Fibroblast of upper back skin (primary cell): ENCODE data around the gene TMTC2.

ENCODE experiments used
- DNase-seq: peaks from one replicate; pipeline ENCODE4 v3.0.0-alpha.2; 2013

Gene TMTC2

DNA sequence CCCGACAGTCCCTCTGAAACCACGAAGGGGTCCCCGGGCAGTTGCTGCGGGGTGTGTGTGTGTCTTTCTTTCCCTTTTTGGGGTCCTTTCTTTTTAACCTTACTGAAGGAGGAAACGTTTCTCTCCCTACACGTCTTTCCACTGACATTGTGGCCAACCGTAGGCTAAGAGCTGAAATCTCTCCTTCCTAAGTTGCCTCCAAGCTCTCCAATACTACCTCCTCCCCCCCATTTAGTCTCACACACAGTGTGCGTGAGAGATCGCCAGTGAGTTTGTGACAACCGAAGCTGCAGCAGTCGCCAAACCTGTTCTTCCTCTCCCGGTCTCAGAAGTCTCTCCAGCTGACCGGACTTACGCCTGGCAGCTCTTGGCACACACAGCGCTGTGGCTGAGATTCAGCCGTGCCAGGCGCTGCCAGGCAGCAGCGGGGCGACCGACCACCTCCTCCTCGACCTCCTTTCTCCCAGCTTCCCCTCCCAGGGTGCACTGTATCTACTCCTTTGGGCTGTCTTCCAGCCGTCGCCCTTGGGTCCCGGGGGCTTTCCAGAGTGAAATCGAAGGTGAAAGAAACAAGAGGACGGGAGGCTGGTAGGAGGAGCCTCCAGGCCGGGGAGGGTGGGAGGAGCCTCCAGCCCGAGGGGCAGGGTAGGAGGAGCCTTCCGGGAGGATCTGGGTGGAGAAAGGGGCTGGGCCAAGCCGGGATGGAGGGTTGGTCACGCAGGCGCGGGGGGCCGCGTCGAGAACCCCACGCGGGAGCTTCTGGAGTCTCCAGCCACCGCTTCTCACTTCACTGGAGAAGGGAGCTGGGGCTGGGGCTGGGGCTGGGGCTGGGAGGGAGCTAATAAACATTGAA, at the start of gene TMTC2:
TSS of gene TMTC2 (plus strand) at position 739 of the 853 bp plus-strand sequence.
- peak; percentile 87 for DNase-seq

DNA sequence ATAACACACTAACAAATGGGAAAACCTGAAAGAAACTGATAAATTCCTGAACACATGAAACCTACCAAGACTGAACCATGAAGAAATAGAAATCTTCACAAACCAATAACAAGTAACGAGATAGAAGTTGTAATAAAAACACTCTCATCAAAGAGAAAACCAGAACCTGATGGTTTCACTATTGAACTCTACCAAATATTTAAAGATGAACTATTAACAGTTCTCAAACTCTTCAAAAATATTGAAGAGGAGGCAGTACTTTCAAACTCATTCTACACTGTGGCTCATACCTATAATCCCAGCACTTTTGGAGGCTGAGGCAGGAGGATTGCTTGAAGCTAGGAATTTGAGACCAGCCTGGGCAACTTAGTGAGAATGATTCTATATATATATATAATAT, 48.4 kb upstream of the TMTC2 start:
- DNase-seq = no peak

DNA sequence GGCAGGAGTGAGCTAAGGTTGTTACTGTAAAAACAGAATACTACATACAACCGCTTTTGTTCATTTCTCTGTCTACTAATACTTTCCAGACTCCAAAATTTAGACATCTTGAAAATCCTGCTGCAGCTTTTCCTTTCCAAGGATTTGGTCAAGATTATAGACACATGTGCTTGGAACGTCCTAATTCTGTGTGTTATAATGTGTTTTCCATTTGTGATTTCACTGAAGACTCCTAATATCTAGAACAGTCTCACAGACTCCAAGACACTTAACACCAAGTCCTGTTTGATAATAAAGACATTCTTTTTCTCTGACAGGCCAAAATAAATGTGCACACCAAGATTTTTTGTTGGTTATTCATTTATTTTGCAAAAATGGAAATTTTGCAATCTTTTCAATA, 41.8 kb upstream of the TMTC2 start:
- DNase-seq = no peak

DNA sequence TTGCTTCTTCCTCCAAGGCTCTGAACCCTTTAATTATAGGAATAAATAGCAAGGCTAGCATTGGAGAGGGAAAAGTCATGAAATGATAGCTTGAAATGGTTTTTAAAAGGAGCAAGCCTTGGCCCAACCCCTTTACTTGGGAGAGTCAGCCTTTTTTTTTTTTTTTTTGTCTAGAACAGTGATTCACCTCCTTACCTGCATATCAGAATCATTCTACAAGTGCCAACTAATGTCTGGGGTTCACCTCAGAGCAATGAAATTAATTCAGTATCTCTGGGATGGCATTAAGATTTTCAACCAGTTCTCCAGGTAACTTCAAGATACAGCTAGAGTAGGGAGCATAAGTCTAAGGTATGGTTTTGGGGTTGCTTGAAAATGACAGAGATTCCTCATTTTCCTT, 41.3 kb upstream of the TMTC2 start:
- DNase-seq = no peak

DNA sequence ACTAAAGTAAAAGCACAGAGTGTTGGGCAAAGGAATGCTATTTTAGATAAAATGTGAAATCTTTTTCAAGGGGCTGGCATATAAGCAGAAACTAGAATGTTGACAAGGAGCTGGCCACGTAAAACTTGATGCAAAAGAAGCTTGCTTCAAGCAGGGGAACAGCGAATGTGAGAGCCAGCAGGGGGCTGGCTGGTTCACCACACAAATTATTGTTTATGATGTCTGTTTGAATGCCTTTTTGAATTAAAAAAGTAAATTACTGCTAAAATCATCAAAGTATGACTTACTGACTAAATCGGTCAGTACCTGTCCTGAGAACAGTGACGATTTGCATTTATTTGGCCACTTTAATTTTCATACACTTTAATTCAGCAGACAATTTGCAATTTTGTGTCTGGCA, 38.9 kb upstream of the TMTC2 start:
- no peak for DNase-seq

DNA sequence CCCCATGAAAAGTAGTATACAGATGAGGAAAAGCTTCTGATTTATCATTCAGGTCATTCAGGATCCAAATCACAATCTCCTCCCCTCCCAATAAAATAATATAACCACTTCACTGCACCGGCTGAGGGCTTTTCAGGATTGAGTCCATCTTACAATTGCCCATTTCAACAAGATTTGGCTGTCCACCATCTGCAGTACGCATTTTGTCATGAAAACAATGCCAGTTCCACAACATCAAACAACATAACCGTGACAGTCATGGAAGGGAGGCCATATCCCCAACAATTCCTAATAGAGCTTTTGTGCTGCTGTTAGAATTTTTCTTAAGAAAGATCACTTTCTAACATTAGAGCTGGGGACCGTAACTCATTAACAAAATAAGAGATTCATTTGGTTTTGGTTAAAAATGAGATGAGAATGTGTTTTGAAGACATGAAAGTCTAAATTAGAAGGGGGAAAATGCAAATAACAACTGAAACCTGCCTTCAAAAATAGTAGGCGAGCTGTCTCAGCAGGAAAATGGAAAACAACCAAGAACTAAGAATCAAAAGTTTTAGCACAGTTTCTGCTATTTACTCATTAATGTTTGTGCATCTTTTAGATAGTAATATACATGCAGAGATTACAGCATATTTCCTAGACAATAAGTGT, 38.3 kb upstream of the TMTC2 start:
- DNase-seq = no peak

DNA sequence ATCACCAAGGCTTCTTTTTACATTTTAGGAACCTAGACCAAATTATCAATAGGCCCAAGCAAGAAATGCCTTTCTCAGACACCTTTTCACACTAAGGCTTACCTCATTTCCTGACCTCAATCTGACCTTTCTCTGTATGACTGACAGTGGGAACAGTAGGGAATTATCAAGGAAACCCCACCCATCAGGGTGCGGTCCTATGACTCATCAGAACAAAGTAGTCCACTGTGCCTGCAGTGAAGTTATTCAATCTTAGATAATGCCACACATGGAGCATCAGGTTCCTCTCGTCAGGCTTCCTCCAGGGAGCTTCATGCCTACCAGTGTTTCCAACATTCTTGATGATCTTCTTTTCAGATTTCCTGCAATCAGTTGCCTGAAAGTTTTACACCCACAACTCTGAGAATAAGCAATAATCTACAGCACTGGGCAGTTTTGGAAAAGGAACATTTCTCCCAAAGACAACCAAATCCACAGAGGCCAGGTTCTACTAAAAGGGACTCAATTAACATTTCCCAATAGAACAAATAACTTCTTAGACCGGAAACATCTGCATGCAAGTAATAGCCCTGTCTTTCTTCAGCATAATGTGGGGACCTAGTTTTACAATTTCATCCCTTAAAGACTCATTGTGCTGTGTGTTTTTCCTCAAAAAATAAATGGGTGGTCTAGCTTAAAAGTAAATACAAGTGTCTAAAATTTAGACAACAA, 35.9 kb upstream of the TMTC2 start:
- DNase-seq = peak; percentile 2

DNA sequence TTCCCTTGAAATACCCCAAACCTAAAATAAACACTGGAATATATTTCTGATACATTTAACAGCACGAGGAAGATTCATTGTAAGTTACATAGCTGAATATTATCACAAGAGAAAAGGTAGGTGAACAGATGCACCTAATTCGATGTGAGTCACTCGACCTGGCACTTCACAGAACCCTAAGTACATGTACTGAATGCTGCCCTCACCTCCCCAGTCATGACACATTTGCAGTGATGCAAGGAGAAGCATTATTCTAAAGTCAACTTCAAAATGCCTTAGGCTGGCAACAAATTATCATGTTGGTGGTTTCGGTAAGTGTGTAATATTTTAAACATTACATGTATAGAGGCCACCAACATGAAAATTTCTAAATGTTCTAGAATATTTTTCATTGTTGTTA, 35.2 kb upstream of the TMTC2 start:
- DNase-seq = no peak

DNA sequence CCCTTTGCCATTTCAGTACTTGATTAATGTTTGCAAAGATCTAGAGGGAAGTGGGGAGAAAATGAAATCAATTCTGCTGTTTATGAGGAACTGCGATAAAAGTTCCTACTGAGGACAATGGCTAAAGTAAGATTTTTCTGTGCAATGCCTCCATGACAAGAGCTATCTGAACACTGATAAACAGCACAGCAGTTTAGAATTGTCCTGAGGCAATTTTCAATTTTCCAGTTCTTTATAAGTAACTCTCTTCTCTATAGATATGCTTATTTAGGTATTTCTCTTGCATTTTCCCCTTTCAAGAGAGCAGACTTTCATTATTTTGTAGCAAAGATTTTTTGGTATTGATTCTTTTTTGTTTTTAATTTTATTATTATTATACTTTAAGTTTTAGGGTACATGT, 34.6 kb upstream of the TMTC2 start:
- DNase-seq = no peak

DNA sequence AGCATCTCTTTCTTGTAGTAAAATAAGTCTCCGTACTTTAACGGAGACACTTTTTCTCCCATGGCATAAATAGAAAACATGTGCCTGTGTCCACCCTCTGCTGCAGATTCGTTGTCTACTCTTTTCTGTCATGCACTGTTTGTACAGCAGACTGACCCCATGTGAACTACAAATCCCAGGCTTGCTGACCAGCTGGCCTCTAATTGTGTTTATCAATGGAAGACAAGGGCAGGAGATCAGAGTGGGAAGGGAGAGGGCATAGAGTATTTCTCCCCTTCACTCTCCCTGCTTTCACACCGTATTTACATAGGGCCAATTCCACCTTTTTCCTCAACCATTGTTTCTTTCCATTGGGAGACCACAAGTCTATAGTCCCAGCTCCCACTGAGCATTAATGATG, 31.0 kb upstream of the TMTC2 start:
- DNase-seq = no peak

DNA sequence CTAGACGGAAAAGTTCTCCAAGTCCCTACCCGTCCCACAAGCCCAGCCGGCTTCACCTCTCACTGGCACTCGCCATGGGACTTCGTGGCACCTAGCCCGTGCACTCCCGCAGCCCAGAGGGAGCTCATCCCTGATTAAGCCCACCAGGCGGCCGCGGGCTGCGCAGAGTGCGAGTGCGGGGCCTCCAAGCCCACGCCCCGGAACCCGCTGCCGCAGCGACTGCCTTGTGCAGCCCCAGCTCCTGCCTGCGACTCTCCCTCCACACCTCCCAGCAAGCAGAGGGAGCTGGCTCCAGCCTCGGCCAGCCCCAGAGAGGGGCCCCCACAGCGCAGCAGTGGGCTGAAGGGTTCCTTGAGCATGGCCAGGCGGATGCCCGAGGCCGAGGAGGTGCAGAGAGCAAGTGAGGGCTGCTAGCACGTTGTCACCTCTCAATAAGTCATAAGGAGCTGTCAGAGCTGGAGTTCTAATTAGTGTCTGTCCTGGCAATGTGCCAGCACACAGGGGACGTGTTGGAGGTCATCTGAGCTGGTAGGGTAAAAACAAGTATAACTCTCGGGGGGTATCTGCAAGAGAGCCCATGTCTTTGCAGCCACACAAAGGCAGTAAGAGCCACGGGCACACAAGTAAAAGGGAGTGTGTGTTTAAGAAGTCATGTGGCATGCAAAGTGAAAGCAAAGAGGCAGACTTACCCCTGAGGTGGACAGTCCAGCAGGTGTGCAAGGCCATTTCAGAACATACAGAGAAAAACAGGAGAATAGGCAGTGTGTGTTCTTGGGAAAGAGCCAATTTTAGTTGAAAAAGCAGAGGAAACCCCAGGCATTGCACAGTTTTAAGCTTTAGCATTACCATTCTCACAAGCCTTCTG, 27.1 kb upstream of the TMTC2 start:
- no peak for DNase-seq

DNA sequence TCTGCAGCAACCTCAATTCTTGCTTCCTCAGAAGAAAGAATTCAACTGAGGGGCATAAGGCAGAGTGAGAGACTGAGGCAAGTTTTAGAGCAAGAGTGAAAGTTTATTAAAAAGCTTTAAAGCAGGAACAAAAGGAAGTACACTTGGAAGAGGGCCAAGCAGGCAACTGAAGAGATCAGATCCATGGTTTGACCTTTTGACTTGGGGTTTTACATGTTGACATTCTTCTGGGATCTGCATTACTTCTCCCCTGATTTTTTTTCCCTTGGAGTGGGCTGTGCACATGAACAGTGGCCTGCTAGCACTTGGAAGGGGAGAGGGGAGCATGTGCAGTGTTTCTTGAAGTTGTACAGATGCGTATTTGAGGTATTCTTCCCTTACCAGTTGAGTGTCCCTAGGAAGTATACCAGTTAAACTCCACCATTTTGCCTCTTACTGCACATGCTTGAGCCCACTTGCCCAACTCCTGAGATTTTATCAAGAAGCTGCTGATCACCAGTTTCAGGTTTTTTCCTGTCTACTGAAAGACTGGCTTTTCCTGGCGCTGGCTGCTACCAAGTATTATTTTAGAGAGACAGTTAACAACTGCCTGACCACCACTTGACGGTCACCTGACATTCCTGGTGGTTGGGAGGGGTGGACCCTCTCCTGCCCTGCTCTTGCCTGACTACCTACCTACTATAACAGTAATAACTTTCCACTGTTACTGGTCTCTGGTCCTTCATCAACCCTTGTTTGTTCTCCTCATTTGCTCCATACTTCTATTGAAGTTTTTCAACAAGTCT, 26.0 kb upstream of the TMTC2 start:
- peak; percentile 9 for DNase-seq

DNA sequence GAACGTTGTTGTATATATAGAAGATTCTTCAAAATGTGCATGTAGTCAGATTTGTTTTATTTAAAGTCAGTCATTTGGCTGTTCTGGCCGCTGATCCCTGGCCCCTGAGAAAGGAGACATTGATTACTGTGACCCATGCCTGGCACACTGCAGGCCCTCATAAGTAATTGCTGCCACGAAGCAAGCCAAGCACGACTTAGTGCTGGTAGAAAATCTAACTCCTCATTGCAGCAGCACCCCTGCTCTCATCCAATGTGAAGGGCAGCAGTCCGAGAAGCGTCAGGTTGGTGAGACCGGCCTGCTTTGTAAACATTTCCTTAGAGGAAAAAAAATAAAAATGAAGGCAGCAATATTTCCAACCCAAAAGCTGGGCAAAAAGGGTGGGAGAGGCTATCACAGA, 22.8 kb upstream of the TMTC2 start:
- no peak for DNase-seq

DNA sequence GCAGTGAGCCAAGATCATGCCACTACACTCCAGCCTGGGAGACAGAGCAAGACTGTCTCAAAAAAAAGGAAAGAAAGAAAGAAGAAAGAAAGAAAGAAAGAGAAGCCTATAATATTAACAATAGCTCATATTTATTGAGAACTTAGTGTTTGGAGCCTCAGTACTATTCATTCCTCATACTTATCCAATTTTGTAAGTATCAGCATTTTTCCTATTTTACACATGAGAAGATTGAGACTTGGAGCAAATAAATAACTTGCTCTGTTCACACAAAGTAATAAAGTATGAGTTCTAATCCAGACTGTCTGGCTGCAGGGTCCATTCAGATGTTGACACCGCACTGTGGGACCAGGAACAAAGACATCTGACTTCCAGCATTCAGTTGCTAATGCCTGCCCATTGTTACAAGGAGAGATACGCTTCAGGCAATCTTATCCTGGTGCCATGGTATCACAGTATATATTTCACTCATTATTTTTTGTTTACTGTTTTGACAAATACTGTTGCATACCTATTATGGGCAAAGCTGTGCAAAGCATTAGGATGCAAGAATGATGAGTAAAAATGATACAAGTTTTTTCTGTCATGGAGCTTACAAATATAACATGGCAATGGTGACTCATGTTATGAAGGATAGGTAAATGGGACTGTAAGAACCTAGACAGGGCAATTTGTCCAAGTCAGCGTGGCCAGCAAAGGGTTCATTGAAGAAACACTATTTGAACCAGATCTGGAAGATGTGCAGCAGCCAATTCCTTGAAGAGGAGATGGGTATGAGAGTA, 21.4 kb upstream of the TMTC2 start:
- DNase-seq = no peak

DNA sequence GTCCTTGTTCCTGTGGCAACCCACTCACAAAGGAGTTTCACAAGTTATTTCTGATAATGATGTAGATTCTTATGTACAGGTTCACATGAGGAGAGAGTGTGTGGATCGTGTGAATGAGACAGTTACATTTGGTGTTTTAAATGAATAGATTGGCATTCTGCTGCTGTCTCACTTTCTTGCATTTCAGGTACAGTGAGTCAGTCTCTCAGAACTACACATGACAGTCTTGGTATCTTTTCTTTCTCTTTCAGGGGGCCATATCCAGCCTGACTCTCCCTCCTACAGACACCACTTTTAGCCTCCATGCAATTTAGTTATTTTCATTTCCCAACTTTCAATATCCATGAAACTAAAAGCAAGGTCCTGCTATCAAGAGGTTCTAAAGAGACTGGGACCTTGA, 19.9 kb upstream of the TMTC2 start:
- no peak for DNase-seq

DNA sequence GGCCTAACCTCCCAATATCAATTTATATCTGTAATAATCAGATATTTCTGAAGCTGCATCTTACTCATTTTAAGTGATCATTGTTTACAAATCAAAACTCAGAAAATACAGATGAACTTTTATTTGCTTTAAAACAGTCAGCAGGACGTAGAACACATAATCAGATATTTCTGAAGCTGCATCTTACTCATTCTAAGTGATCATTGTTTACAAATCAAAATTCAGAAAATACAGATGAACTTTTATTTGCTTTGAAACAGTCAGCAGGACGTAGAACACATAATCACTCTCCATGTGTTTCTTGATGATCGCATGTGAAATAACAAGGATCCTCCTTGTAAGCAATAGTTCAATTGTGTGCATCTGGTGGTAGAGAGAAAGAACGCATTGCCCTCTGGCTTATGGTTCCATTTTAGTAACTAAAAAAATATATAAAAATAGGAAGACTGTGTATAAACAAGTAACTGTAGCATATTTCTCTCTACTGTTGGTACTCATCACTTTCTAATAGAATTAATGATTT, 15.0 kb upstream of the TMTC2 start:
- DNase-seq = no peak

DNA sequence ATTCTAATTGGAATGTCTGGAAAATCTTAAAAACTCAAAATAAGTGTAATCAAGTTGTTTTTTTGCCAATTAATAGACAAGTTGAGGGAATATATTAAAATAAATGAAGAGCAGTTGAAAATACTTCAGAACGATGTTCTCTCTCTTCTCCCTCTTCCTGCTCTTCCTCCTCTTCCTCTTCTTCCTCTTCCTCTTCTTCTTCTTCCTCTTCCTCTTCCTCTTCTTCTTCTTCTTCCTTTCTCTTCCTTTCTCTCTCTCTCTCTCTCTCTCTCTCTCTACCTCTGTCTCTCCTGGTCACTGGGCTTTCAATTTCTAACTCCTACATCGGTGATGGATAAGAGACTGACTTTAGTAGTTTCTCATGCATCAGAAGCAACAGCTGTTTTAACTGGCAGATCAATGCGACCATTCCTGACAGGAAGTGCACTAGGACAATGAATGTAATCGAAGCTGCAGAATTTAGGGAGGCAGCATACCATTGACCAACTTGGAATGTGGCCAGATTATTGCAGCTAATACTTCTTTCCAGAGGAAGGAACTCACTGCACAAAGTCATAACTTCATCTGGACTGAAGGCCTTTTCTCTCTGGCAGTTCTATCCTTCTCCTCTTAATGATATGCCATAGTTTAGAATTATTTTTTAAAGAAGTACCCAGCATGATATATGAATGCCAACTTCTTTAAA, 13.8 kb upstream of the TMTC2 start:
- peak; percentile 3 for DNase-seq

DNA sequence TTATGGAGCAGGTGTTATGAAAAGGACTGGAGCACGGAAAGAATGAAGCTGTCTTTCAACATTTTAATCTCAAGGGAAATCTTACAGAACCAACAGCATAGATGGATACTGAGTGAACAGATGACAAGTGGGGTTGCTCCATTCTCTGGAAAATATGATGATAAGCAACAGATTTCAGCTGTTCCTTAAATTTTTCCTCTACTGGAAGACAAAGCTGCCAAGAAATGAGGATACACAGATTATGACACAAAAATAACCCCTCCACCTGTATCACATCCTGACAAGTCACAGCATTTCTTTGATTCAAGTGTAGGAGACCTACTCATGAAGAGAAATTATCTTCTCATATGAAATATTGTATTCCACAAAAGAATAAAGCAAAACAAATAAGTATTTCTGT, 13.0 kb upstream of the TMTC2 start:
- no peak for DNase-seq

DNA sequence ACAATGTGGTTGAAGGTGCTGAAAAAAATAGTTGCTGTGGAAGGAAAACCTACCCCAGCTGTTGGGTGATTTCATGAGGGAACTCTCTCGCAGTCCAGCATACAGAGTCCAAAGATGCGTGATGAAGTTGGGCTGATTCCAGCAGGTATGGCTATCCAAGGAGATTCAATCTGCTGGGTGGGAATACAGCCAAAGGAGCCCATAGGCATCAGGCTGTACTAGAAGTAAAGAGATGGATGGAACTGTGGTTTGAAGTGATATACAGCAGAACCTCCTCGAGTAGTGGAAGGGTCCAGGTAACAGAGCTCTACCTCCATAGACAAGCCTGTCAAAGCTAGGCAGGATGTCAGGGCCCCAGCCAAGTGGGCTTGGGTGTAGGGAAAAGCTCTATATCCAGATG, 11.5 kb upstream of the TMTC2 start:
- no peak for DNase-seq

DNA sequence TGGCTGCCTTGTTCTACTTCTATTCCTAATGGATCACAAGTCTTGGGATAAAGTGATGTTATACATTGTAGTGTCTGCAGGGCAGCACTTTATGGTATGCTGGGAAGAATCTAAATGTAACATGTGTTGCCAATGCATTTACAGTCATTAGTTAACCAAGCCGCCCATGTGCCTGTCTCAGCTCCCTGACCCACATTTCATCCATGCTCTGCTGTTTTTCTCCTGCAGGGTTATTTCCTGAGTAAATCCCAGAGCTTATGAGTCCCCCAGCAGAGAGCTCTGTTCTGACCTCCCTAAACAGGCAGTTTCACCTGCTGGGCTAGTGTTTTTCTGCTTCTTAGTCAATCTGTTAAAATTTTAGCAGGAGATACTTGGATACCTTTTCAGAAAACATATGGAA, 4.4 kb upstream of the TMTC2 start:
- no peak for DNase-seq
